ENCODE data around the gene ATP8B4.

DNA sequence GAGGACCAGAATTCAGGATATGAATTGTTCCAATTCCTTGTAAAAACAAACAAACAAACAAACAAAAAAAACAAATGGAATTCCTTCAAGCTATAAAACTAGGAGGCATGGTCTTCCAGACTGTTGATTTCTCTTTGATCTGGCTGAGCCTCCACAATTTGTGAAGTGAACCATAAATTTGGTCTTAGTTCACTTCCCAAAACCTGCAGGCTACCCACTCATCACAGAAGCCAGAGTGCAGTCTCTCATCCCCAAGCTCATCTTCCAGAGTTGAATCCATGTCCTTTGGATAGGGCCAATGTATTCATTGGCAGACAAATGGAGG, 294.3 kb downstream of the ATP8B4 start:
- TF ChIP-seq, protein P1, sequence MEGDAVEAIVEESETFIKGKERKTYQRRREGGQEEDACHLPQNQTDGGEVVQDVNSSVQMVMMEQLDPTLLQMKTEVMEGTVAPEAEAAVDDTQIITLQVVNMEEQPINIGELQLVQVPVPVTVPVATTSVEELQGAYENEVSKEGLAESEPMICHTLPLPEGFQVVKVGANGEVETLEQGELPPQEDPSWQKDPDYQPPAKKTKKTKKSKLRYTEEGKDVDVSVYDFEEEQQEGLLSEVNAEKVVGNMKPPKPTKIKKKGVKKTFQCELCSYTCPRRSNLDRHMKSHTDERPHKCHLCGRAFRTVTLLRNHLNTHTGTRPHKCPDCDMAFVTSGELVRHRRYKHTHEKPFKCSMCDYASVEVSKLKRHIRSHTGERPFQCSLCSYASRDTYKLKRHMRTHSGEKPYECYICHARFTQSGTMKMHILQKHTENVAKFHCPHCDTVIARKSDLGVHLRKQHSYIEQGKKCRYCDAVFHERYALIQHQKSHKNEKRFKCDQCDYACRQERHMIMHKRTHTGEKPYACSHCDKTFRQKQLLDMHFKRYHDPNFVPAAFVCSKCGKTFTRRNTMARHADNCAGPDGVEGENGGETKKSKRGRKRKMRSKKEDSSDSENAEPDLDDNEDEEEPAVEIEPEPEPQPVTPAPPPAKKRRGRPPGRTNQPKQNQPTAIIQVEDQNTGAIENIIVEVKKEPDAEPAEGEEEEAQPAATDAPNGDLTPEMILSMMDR (IDR thresholded peaks at IDR 0.05) = no peak
- no peak for TF ChIP-seq EZH2 (IDR thresholded peaks at IDR 0.05; ENCODE audit: borderline replicate concordance, insufficient read depth, low read depth, low read length, poor library complexity, severe bottlenecking)

Data from B cell (primary cell).